ENCODE data around the gene CADPS2. TPM values are rescaled to one million over a fixed set of nuclear protein-coding genes. Genes with fewer than 3 reads are reported as not detected.

The CADPS2 gene
- total and polyA plus RNA-seq, 2 donors (not counting 1 experiment from before 2014, with no cell fraction given) = 11.5 to 32.2 TPM

DNA sequence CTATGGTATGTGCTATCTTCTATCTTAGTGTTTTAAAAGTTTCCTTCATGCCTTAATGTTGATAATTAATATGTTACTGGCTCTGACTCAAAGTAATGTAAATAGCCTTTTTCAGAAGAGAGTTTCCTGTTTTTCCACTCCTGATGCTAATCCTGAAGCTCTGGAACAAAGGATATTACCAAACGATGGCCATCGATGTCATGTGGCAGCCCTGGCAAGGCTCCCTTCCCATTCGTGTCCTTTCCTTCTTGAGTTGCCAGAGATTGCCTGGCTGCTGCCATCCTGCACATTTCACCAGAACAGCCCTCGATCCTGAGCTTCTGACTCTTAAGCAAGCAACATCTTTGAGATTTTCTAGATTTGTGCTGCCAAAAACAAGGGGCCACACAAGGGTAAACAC, 233.4 kb downstream of the CADPS2 start:
- TF ChIP-seq EZH2 (IDR thresholded peaks at IDR 0.05; ENCODE audit: low read length, missing control alignments) = no peak
- TF ChIP-seq, protein P1, sequence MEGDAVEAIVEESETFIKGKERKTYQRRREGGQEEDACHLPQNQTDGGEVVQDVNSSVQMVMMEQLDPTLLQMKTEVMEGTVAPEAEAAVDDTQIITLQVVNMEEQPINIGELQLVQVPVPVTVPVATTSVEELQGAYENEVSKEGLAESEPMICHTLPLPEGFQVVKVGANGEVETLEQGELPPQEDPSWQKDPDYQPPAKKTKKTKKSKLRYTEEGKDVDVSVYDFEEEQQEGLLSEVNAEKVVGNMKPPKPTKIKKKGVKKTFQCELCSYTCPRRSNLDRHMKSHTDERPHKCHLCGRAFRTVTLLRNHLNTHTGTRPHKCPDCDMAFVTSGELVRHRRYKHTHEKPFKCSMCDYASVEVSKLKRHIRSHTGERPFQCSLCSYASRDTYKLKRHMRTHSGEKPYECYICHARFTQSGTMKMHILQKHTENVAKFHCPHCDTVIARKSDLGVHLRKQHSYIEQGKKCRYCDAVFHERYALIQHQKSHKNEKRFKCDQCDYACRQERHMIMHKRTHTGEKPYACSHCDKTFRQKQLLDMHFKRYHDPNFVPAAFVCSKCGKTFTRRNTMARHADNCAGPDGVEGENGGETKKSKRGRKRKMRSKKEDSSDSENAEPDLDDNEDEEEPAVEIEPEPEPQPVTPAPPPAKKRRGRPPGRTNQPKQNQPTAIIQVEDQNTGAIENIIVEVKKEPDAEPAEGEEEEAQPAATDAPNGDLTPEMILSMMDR (conservative IDR thresholded peaks at IDR 0.05 in 1 of 2, IDR thresholded peaks at IDR 0.05 in 1 of 2; ENCODE audit: low read depth in 1 of 2, low read length in 2 of 2) = no peak
- Histone ChIP-seq H4K20me1 (ENCODE audit: control insufficient read depth, extremely low read depth, insufficient read depth, low read length) (no peaks in the 10 kb centered on the region), H3K4me3 (replicated peaks in 1 of 4; ENCODE audit: control extremely low read depth in 1 of 4, insufficient read depth in 1 of 4, low read depth in 3 of 4, low read length in 4 of 4) (no peak overlapping the region), H3K4me1 (ENCODE audit: control insufficient read depth, extremely low read depth, insufficient read depth, low read length) (no peaks in the 10 kb centered on the region), H3K27ac (ENCODE audit: insufficient read depth, low read length) (no peak overlapping the region), H3K79me2 (ENCODE audit: control insufficient read depth, insufficient read depth, low read length) (no peaks in the 10 kb centered on the region), H2AFZ (ENCODE audit: low read length) (no peak overlapping the region), H3K9me3 (ENCODE audit: control insufficient read depth, insufficient read depth, low read depth, low read length) (no peaks in the 10 kb centered on the region), H3K36me3 (ENCODE audit: control insufficient read depth, insufficient read depth, low read length) (no peaks in the 10 kb centered on the region), H3K27me3 (ENCODE audit: control insufficient read depth, insufficient read depth, low read length) (no peaks in the 10 kb centered on the region), H3K4me2 (ENCODE audit: extremely low read depth, insufficient read depth, low read length) (no peak overlapping the region), H3K9ac (ENCODE audit: insufficient read depth, low read length) (no peak overlapping the region)
- no peak for DNase-seq (ENCODE audit: low read depth in 2 of 2)

DNA sequence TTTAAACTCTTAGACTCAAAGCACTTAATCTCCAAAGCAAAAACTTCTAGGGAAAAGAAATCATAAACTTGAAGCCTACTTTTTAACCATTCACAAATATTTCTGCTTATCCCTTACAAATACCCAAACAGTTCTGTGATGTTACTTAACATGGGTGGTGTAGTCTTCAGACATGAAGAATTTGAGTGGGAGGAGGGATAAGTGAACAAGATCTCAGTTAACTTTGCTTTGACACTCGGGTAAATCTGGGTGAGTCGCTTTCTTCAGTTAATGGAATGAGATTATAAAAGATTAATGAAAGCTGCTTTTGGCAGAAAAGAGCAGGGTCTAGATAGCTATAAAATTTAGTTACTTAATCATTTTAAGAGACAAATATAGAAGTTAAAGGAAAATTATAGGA, 234.8 kb downstream of the CADPS2 start:
- H3K4me3 ChIP-seq (replicated peaks in 1 of 4; ENCODE audit: control extremely low read depth in 1 of 4, insufficient read depth in 1 of 4, low read depth in 3 of 4, low read length in 4 of 4) = no peak overlapping the region
- peak in 1 of 2 donors; percentile 41 for DNase-seq (ENCODE audit: low read depth in 2 of 2)
- H3K9ac ChIP-seq (ENCODE audit: insufficient read depth, low read length) = no peak overlapping the region
- H3K9me3 ChIP-seq (ENCODE audit: control insufficient read depth, insufficient read depth, low read depth, low read length) = no peaks in the 10 kb centered on the region
- no peaks in the 10 kb centered on the region for H3K36me3 ChIP-seq (ENCODE audit: control insufficient read depth, insufficient read depth, low read length)
- H4K20me1 ChIP-seq (ENCODE audit: control insufficient read depth, extremely low read depth, insufficient read depth, low read length) = no peaks in the 10 kb centered on the region
- H3K79me2 ChIP-seq (ENCODE audit: control insufficient read depth, insufficient read depth, low read length) = no peaks in the 10 kb centered on the region
- no peaks in the 10 kb centered on the region for H3K4me1 ChIP-seq (ENCODE audit: control insufficient read depth, extremely low read depth, insufficient read depth, low read length)
- no peak overlapping the region for H2AFZ ChIP-seq (ENCODE audit: low read length)
- no peak overlapping the region for H3K27ac ChIP-seq (ENCODE audit: insufficient read depth, low read length)
- no peaks in the 10 kb centered on the region for H3K27me3 ChIP-seq (ENCODE audit: control insufficient read depth, insufficient read depth, low read length)
- TF ChIP-seq, protein P1 (conservative IDR thresholded peaks at IDR 0.05 in 1 of 2, IDR thresholded peaks at IDR 0.05 in 1 of 2; ENCODE audit: low read depth in 1 of 2, low read length in 2 of 2) = no peak
- no peak for TF ChIP-seq EZH2 (IDR thresholded peaks at IDR 0.05; ENCODE audit: low read length, missing control alignments)
- H3K4me2 ChIP-seq (ENCODE audit: extremely low read depth, insufficient read depth, low read length) = no peak overlapping the region

DNA sequence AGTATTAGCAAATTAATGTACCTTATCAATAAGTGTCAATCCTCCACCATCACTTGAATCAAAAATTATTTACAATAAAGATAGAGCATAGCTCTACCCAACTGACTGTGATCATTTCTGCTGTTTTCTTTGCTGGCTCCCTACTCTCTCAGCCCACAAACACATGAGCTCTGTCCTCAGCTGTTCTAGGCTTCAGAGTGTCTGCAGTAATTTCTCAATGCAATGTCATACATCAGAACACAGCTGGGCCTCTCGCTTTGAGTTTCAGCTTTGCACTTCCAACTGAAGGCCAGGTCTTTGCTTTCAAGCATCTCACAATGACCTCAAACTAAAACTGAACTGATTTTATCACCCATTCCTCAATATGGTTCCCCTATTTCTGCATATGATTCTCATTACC, 243.0 kb downstream of the CADPS2 start:
- Histone ChIP-seq H3K9me3 (ENCODE audit: control insufficient read depth, insufficient read depth, low read depth, low read length) (no peaks in the 10 kb centered on the region), H3K4me3 (replicated peaks in 1 of 4; ENCODE audit: control extremely low read depth in 1 of 4, insufficient read depth in 1 of 4, low read depth in 3 of 4, low read length in 4 of 4) (no peak overlapping the region), H3K36me3 (ENCODE audit: control insufficient read depth, insufficient read depth, low read length) (no peaks in the 10 kb centered on the region), H3K4me2 (ENCODE audit: extremely low read depth, insufficient read depth, low read length) (no peak overlapping the region), H3K79me2 (ENCODE audit: control insufficient read depth, insufficient read depth, low read length) (no peaks in the 10 kb centered on the region), H3K27me3 (ENCODE audit: control insufficient read depth, insufficient read depth, low read length) (no peaks in the 10 kb centered on the region), H3K9ac (ENCODE audit: insufficient read depth, low read length) (no peak overlapping the region), H3K27ac (ENCODE audit: insufficient read depth, low read length) (no peak overlapping the region), H2AFZ (ENCODE audit: low read length) (no peak overlapping the region), H3K4me1 (ENCODE audit: control insufficient read depth, extremely low read depth, insufficient read depth, low read length) (no peaks in the 10 kb centered on the region), H4K20me1 (ENCODE audit: control insufficient read depth, extremely low read depth, insufficient read depth, low read length) (no peaks in the 10 kb centered on the region)
- TF ChIP-seq EZH2 (IDR thresholded peaks at IDR 0.05; ENCODE audit: low read length, missing control alignments) = no peak
- TF ChIP-seq, protein P1 (conservative IDR thresholded peaks at IDR 0.05 in 1 of 2, IDR thresholded peaks at IDR 0.05 in 1 of 2; ENCODE audit: low read depth in 1 of 2, low read length in 2 of 2) = no peak
- no peak for DNase-seq (ENCODE audit: low read depth in 2 of 2)
